SK-N-SH treated with all-trans-retinoic acid at 6 μM for 48 hours (cell line): ENCODE results near the gene PRKG1.

ENCODE experiments used
- ESRRG ChIP-seq: fragments of 250-450 bp; sonication (Bioruptor Pico); IDR thresholded peaks from 2 replicates; pipeline ENCODE4 v1.6.1; 2021; ENCODE audit warnings: mild to moderate bottlenecking
- PATZ1 ChIP-seq: fragments of 250-450 bp; sonication (Bioruptor Pico); IDR thresholded peaks from 2 replicates; pipeline ENCODE4 v1.8.0; 2020; ENCODE audit warnings: mild to moderate bottlenecking, moderate library complexity, borderline replicate concordance
- PPARA ChIP-seq: fragments of 250-450 bp; sonication (Bioruptor Pico); IDR thresholded peaks from 2 replicates; pipeline ENCODE4 v1.5.0; 2020; ENCODE audit warnings: mild to moderate bottlenecking, borderline replicate concordance
- RARB ChIP-seq: fragments of 250-450 bp; sonication (Bioruptor Pico); IDR thresholded peaks from 2 replicates; pipeline ENCODE4 v1.8.0; 2021; ENCODE audit warnings: mild to moderate bottlenecking, moderate library complexity
- ZNF8 ChIP-seq: fragments of 450-650 bp; formaldehyde crosslinking; IDR thresholded peaks from 2 replicates; pipeline ENCODE4 v1.5.0; 2020; ENCODE audit warnings: mild to moderate bottlenecking, moderate library complexity

- TF ChIP-seq PPARA (CRISPR knock-in tag), result no peak
- no peak for TF ChIP-seq RARB (CRISPR knock-in tag)
- no peak for TF ChIP-seq ESRRG (CRISPR knock-in tag)
- TF ChIP-seq PATZ1 (CRISPR knock-in tag), result no peak
- TF ChIP-seq ZNF8 (CRISPR knock-in tag), result no peak
Measured at GRCh38 chr10:52314822-52315552, 1240.7 kb downstream of the PRKG1 start.
